SK-N-SH (cell line): ENCODE data around the gene CLEC4G. TPM values are rescaled to one million over a fixed set of nuclear protein-coding genes. Genes with fewer than 3 reads are reported as not detected.

Experiments used
- CTCF ChIA-PET: fragments of 300-600, 350-600 bp; formaldehyde crosslinking; extraction: SDS; loops from one replicate; lab custom pipeline; 2021; lab: Yijun Ruan, JAX
- POLR2A ChIA-PET: fragments of 350-600 bp; sonication (Branson Sonifier 250); formaldehyde crosslinking; extraction: SDS; loops from one replicate; lab custom pipeline; 2020; ENCODE audit warnings: antibody characterized with exemption, inconsistent platforms; lab: Yijun Ruan, JAX
- DNase-seq: peaks from one replicate; pipeline ENCODE4 v3.0.0; 2012
- H2AFZ ChIP-seq: fragments of 200-600 bp; sonication (generic); 2 replicates; pipeline ENCODE4 v1.8.1; 2016; ENCODE audit warnings: antibody characterized with exemption, mild to moderate bottlenecking, low read depth
- H3F3A ChIP-seq: fragments of 200-600 bp; sonication (generic); replicated peaks from 2 replicates; pipeline ENCODE3; 2016; ENCODE audit warnings: antibody characterized with exemption, mild to moderate bottlenecking; ENCODE audit not compliant: insufficient read depth
- H3K27ac ChIP-seq, 2 experiments: fragments of 200-500 bp in 1 of 2; fragments of 200-600 bp in 1 of 2; sonication (Bioruptor generic) in 1 of 2; sonication (generic), shearing (Covaris generic) in 1 of 2; 2 replicates each; pipeline versions ENCODE4 v1.5.1 to v1.6.1; 2014 to 2016; ENCODE audit warnings: low read depth in 2 of 2, inconsistent platforms in 1 of 2, low read length in 1 of 2, mild to moderate bottlenecking in 1 of 2, mixed read lengths in 1 of 2
- H3K27me3 ChIP-seq: fragments of 200-600 bp; sonication (generic), shearing (Covaris generic); 2 replicates; pipeline ENCODE4 v1.6.1; 2016; ENCODE audit warnings: mixed run types; ENCODE audit not compliant: insufficient read depth
- H3K36me3 ChIP-seq, 2 experiments: fragments of 200-500 bp in 1 of 2; fragments of 200-600 bp in 1 of 2; sonication (Bioruptor generic) in 1 of 2; sonication (generic) in 1 of 2; replicated peaks in 1 of 2; 2 replicates each; pipeline versions ENCODE3 to v1.5.1; 2014 to 2016; ENCODE audit warnings: low read length in 1 of 2, mild to moderate bottlenecking in 1 of 2; ENCODE audit not compliant: insufficient read depth in 2 of 2, control insufficient read depth in 1 of 2
- H3K4me1 ChIP-seq, 2 experiments: fragments of 200-500 bp in 1 of 2; fragments of 200-600 bp in 1 of 2; sonication (Bioruptor generic) in 1 of 2; sonication (generic), shearing (Covaris generic) in 1 of 2; 2 replicates each; pipeline versions ENCODE4 v1.5.1 to v1.6.1; 2014 to 2016; ENCODE audit warnings: low read depth in 1 of 2, low read length in 1 of 2, mixed run types in 1 of 2; ENCODE audit not compliant: insufficient read depth in 2 of 2, control insufficient read depth in 1 of 2
- H3K4me2 ChIP-seq: fragments of 200-600 bp; sonication (generic), shearing (Covaris generic); 2 replicates; pipeline ENCODE4 v1.6.1; 2017; ENCODE audit warnings: mixed run types
- H3K4me3 ChIP-seq, 2 experiments: fragments of 200-500 bp in 1 of 2; fragments of 200-600 bp in 1 of 2; sonication (Bioruptor generic) in 1 of 2; sonication (generic), shearing (Covaris generic) in 1 of 2; 2 replicates each; pipeline versions ENCODE4 v1.5.1 to v1.8.1; 2014 to 2016; ENCODE audit warnings: low read depth in 2 of 2, inconsistent platforms in 1 of 2, low read length in 1 of 2, mild to moderate bottlenecking in 1 of 2, mixed read lengths in 1 of 2, moderate library complexity in 1 of 2
- H3K79me2 ChIP-seq: fragments of 200-600 bp; sonication (generic); 2 replicates; pipeline ENCODE4 v1.8.1; 2017; ENCODE audit warnings: mild to moderate bottlenecking; ENCODE audit not compliant: insufficient read depth
- H3K9ac ChIP-seq: fragments of 200-600 bp; sonication (generic); 2 replicates; pipeline ENCODE4 v1.6.1; 2017; ENCODE audit warnings: mixed run types
- H3K9me2 ChIP-seq: fragments of 200-600 bp; sonication (generic); 2 replicates; pipeline ENCODE4 v1.6.1; 2017; ENCODE audit warnings: mixed run types
- H3K9me3 ChIP-seq: fragments of 200-600 bp; sonication (generic); 2 replicates; pipeline ENCODE4 v1.6.1; 2017; ENCODE audit warnings: mixed run types, mild to moderate bottlenecking, moderate library complexity
- H4K20me1 ChIP-seq: fragments of 200-600 bp; sonication (generic); 2 replicates; pipeline ENCODE4 v1.6.1; 2017; ENCODE audit warnings: mild to moderate bottlenecking, mixed run types; ENCODE audit not compliant: insufficient read depth
- CHD2 ChIP-seq: fragments of 150-350 bp; IDR thresholded peaks from 2 replicates; pipeline ENCODE4 v1.6.1; 2018; ENCODE audit warnings: low read length; ENCODE audit not compliant: partially characterized antibody
- FOSL2 ChIP-seq: IDR thresholded peaks from 2 replicates; pipeline ENCODE4 v1.4.0; 2012; ENCODE audit warnings: low read depth, mild to moderate bottlenecking, moderate library complexity, borderline replicate concordance
- FOXM1 ChIP-seq: IDR thresholded peaks from 2 replicates; pipeline ENCODE4 v1.4.0; 2012; ENCODE audit warnings: low read depth, mild to moderate bottlenecking
- GATA2 ChIP-seq: sonication (generic); formaldehyde crosslinking; IDR thresholded peaks from 2 replicates; pipeline ENCODE4 v1.5.0; 2020; ENCODE audit warnings: mild to moderate bottlenecking, missing genetic modification reagents
- MXI1 ChIP-seq: IDR thresholded peaks from 2 replicates; pipeline ENCODE4 v1.6.1; 2012; ENCODE audit warnings: mild to moderate bottlenecking, low read depth, low read length, improper control_type of control experiment
- POLR2AphosphoS5 ChIP-seq: IDR thresholded peaks from 2 replicates; pipeline ENCODE4 v1.6.1; 2012; ENCODE audit warnings: low read depth, low read length
- RCOR1 ChIP-seq: fragments of 150-350 bp; IDR thresholded peaks from 2 replicates; pipeline ENCODE4 v1.6.1; 2017; ENCODE audit warnings: antibody characterized with exemption, low read length
- SMC3 ChIP-seq: IDR thresholded peaks from 2 replicates; pipeline ENCODE4 v1.6.1; 2012; ENCODE audit warnings: low read depth, low read length, improper control_type of control experiment
- TCF12 ChIP-seq: IDR thresholded peaks from 2 replicates; pipeline ENCODE4 v1.4.0; 2012
- WGBS: methylation state at CpG from one replicate; pipeline ENCODE4 v1.1.6; 2017; ENCODE audit warnings: low lambda C conversion rate; 5-methylcytosine and 5-hydroxymethylcytosine counted together
- polyA plus RNA-seq, 3 experiments: library from polyadenylated mRNA; depleted of rRNA; stranded (reverse); fragments of >200 nt; gene quantifications; 2 replicates each; pipeline ENCODE4 v1.2.3, GENCODE V29; 2012
- TF ChIP-seq, protein P1 (sequence below): IDR thresholded peaks from 2 replicates; pipeline ENCODE4 v1.6.1; 2012; ENCODE audit warnings: mild to moderate bottlenecking, low read depth, low read length, moderate library complexity
- TF ChIP-seq, protein P2 (sequence below): fragments of 200-600 bp; sonication (generic); IDR thresholded peaks from 2 replicates; pipeline ENCODE4 v1.6.1; 2017; ENCODE audit warnings: antibody characterized with exemption, mild to moderate bottlenecking, moderate library complexity
- TF ChIP-seq, protein P3 (sequence below): fragments of 150-350 bp; IDR thresholded peaks from 2 replicates; pipeline ENCODE4 v1.6.1; 2016; ENCODE audit warnings: mild to moderate bottlenecking, low read depth, low read length
- TF ChIP-seq, protein P4 (sequence below): IDR thresholded peaks from 2 replicates; pipeline ENCODE4; 2012
- TF ChIP-seq, protein P5 (sequence below): IDR thresholded peaks from 2 replicates; pipeline ENCODE4 v1.4.0; 2012; ENCODE audit warnings: low read depth, borderline replicate concordance

The CLEC4G gene
- polyA plus RNA-seq, 1 of the 3 experiments (the other 2 are of a cell fraction): not detected

DNA sequence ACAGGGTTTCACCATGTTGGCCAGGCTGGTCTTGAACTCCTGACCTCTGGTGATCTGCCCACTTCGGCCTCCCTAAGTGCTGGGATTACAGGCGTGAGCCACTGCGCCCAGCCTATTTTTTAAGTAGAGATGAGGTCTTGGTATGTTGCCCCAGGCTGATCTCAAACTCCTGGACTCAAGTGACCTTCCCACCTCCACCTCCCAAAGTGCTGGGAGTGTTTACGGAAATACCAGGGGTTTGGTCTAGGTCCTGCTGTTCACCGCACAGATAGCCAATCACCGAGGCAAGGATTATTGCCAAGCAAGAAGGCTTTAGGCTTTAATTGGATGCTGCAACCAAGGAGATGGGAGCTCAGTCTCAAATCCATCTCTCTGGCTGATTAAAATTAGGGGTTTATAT is 11.6 kb downstream of the CLEC4G start:
- 36% methylated on average over 6 of the region's 6 CpGs for WGBS

DNA sequence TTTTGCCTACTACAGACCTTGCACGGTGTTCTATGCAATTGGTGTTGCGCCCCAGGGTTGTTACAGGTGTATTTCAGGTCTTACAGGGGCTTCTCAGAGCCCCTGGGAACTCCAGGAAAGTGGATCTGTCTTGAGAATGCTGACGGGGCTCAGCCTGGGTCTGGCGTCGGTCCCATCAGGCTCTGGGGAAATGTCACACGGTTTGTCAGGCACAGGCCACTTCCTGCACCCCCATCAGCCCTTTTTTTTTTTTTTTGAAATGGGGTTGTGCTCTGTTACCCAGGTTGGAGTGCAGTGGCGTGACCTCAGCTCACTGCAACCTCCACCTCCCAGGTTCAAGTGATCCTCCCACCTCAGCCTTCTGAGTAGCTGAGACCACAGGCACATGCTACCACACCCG is 13.2 kb downstream of the CLEC4G start:
- no peak overlapping the region for H3K4me3 ChIP-seq
- no peaks in the 10 kb centered on the region for H3K4me1 ChIP-seq
- H3K4me2 ChIP-seq: no peak overlapping the region
- H3K27ac ChIP-seq: no peak overlapping the region
- peaks cover 61% of the 10 kb centered on the region for H3K27me3 ChIP-seq
- ChIA-PET CTCF (no interaction called here), POLR2A (no interaction called here)
- H3K79me2 ChIP-seq: no peaks in the 10 kb centered on the region
- no peaks in the 10 kb centered on the region for H3K36me3 ChIP-seq
- H3K9me2 ChIP-seq: no peaks in the 10 kb centered on the region
- H3K9ac ChIP-seq: no peak overlapping the region
- no peaks in the 10 kb centered on the region for H3K9me3 ChIP-seq
- no peak for DNase-seq
- H4K20me1 ChIP-seq: no peaks in the 10 kb centered on the region
- WGBS: 9% methylated on average over 8 of the region's 8 CpGs
- no peaks in the 10 kb centered on the region for H3F3A ChIP-seq
- H2AFZ ChIP-seq: no peak overlapping the region
- no peak for TF ChIP-seq MXI1
- TF ChIP-seq CHD2: no peak
- TF ChIP-seq, protein P1, sequence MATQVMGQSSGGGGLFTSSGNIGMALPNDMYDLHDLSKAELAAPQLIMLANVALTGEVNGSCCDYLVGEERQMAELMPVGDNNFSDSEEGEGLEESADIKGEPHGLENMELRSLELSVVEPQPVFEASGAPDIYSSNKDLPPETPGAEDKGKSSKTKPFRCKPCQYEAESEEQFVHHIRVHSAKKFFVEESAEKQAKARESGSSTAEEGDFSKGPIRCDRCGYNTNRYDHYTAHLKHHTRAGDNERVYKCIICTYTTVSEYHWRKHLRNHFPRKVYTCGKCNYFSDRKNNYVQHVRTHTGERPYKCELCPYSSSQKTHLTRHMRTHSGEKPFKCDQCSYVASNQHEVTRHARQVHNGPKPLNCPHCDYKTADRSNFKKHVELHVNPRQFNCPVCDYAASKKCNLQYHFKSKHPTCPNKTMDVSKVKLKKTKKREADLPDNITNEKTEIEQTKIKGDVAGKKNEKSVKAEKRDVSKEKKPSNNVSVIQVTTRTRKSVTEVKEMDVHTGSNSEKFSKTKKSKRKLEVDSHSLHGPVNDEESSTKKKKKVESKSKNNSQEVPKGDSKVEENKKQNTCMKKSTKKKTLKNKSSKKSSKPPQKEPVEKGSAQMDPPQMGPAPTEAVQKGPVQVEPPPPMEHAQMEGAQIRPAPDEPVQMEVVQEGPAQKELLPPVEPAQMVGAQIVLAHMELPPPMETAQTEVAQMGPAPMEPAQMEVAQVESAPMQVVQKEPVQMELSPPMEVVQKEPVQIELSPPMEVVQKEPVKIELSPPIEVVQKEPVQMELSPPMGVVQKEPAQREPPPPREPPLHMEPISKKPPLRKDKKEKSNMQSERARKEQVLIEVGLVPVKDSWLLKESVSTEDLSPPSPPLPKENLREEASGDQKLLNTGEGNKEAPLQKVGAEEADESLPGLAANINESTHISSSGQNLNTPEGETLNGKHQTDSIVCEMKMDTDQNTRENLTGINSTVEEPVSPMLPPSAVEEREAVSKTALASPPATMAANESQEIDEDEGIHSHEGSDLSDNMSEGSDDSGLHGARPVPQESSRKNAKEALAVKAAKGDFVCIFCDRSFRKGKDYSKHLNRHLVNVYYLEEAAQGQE: no peak
- no peak for TF ChIP-seq RCOR1
- TF ChIP-seq, protein P2, sequence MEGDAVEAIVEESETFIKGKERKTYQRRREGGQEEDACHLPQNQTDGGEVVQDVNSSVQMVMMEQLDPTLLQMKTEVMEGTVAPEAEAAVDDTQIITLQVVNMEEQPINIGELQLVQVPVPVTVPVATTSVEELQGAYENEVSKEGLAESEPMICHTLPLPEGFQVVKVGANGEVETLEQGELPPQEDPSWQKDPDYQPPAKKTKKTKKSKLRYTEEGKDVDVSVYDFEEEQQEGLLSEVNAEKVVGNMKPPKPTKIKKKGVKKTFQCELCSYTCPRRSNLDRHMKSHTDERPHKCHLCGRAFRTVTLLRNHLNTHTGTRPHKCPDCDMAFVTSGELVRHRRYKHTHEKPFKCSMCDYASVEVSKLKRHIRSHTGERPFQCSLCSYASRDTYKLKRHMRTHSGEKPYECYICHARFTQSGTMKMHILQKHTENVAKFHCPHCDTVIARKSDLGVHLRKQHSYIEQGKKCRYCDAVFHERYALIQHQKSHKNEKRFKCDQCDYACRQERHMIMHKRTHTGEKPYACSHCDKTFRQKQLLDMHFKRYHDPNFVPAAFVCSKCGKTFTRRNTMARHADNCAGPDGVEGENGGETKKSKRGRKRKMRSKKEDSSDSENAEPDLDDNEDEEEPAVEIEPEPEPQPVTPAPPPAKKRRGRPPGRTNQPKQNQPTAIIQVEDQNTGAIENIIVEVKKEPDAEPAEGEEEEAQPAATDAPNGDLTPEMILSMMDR: no peak
- no peak for TF ChIP-seq POLR2AphosphoS5
- TF ChIP-seq, protein P3, sequence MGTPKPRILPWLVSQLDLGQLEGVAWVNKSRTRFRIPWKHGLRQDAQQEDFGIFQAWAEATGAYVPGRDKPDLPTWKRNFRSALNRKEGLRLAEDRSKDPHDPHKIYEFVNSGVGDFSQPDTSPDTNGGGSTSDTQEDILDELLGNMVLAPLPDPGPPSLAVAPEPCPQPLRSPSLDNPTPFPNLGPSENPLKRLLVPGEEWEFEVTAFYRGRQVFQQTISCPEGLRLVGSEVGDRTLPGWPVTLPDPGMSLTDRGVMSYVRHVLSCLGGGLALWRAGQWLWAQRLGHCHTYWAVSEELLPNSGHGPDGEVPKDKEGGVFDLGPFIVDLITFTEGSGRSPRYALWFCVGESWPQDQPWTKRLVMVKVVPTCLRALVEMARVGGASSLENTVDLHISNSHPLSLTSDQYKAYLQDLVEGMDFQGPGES: no peak
- TF ChIP-seq, protein P4, sequence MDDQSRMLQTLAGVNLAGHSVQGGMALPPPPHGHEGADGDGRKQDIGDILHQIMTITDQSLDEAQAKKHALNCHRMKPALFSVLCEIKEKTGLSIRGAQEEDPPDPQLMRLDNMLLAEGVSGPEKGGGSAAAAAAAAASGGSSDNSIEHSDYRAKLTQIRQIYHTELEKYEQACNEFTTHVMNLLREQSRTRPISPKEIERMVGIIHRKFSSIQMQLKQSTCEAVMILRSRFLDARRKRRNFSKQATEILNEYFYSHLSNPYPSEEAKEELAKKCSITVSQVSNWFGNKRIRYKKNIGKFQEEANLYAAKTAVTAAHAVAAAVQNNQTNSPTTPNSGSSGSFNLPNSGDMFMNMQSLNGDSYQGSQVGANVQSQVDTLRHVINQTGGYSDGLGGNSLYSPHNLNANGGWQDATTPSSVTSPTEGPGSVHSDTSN: no peak
- no peak for TF ChIP-seq SMC3
- no peak for TF ChIP-seq FOSL2
- TF ChIP-seq, protein P5, sequence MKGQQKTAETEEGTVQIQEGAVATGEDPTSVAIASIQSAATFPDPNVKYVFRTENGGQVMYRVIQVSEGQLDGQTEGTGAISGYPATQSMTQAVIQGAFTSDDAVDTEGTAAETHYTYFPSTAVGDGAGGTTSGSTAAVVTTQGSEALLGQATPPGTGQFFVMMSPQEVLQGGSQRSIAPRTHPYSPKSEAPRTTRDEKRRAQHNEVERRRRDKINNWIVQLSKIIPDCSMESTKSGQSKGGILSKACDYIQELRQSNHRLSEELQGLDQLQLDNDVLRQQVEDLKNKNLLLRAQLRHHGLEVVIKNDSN: no peak
- TF ChIP-seq FOXM1: no peak
- TF ChIP-seq TCF12: no peak

More for the DNA sequence above, 11.6 kb downstream of the CLEC4G start:
- no peaks in the 10 kb centered on the region for H3F3A ChIP-seq
- H3K36me3 ChIP-seq: no peaks in the 10 kb centered on the region
- no peak overlapping the region for H3K4me2 ChIP-seq
- no peak overlapping the region for H3K27ac ChIP-seq
- H3K4me3 ChIP-seq: no peak overlapping the region
- H3K9ac ChIP-seq: no peak overlapping the region
- TF ChIP-seq GATA2: no peak
- TF ChIP-seq POLR2AphosphoS5: no peak
- no peak for TF ChIP-seq SMC3
- TF ChIP-seq, protein P2: no peak
- TF ChIP-seq FOSL2: no peak
- TF ChIP-seq, all 33 proteins: peak for 0
- H4K20me1 ChIP-seq: no peaks in the 10 kb centered on the region
- H2AFZ ChIP-seq: no peak overlapping the region
- DNase-seq: no peak
- peaks cover 65% of the 10 kb centered on the region for H3K27me3 ChIP-seq
- no peaks in the 10 kb centered on the region for H3K9me3 ChIP-seq
- no peaks in the 10 kb centered on the region for H3K79me2 ChIP-seq
- no peaks in the 10 kb centered on the region for H3K9me2 ChIP-seq
- ChIA-PET POLR2A (no interaction called here), CTCF (interaction anchor here (0.7 kb wide), 1 partner anchor 152 kb away, joined by 3 read pairs; no protein-coding TSS in a partner anchor)
- H3K4me1 ChIP-seq: no peaks in the 10 kb centered on the region
